HepG2 (cell line): Measurements from ENCODE around the gene MED20. TPM values are rescaled to one million over a fixed set of nuclear protein-coding genes. Genes with fewer than 3 reads are reported as not detected.

ENCODE experiments used
- ARID4A ChIP-seq: sonication (generic); formaldehyde crosslinking; IDR thresholded peaks from 2 replicates; pipeline ENCODE4 v1.5.0; 2020; ENCODE audit warnings: mild to moderate bottlenecking, missing genetic modification reagents, borderline replicate concordance
- FOXO4 ChIP-seq: sonication (generic); formaldehyde crosslinking; conservative IDR thresholded peaks from 2 replicates; pipeline ENCODE4 v1.8.1; 2023; ENCODE audit warnings: missing genetic modification reagents
- GATAD2A ChIP-seq: IDR thresholded peaks from 2 replicates; pipeline ENCODE4 v1.6.1; 2016
- HDAC2 ChIP-seq: sonication (generic); formaldehyde crosslinking; IDR thresholded peaks from 2 replicates; pipeline ENCODE4 v1.4.0; 2020; ENCODE audit warnings: missing genetic modification reagents
- HES4 ChIP-seq: sonication (generic); formaldehyde crosslinking; IDR thresholded peaks from 2 replicates; pipeline ENCODE4 v1.9.0; 2021; ENCODE audit warnings: mild to moderate bottlenecking, missing genetic modification reagents, borderline replicate concordance
- MAFK ChIP-seq, 2 experiments: IDR thresholded peaks in 1 of 2; conservative IDR thresholded peaks in 1 of 2; 2 replicates each; pipeline ENCODE4 v1.6.1; 2011; ENCODE audit warnings: improper control_type of control experiment in 2 of 2, low read length in 2 of 2
- MED13 ChIP-seq: sonication (generic); formaldehyde crosslinking; IDR thresholded peaks from 2 replicates; pipeline ENCODE4 v1.5.0; 2020; ENCODE audit warnings: missing genetic modification reagents
- NFAT5 ChIP-seq: sonication (generic); formaldehyde crosslinking; IDR thresholded peaks from 2 replicates; pipeline ENCODE4 v1.4.0; 2020; ENCODE audit warnings: missing genetic modification reagents
- SOX13 ChIP-seq, 3 experiments: fragments of 450-650 bp in 1 of 3; sonication (generic) in 1 of 3; formaldehyde crosslinking in 1 of 3; IDR thresholded peaks in 2 of 3; conservative IDR thresholded peaks in 1 of 3; 2 replicates each; pipeline versions ENCODE4 v1.5.0 to v1.6.1; 2016 to 2020; ENCODE audit warnings: antibody characterized with exemption in 1 of 3, mild to moderate bottlenecking in 1 of 3, missing compliant biosample characterization in 1 of 3, missing genetic modification reagents in 1 of 3, moderate library complexity in 1 of 3
- TOPORS ChIP-seq: sonication (generic); formaldehyde crosslinking; IDR thresholded peaks from 2 replicates; pipeline ENCODE4 v1.8.0; 2023; ENCODE audit warnings: mild to moderate bottlenecking, missing genetic modification reagents
- ZHX1 ChIP-seq: sonication (generic); formaldehyde crosslinking; IDR thresholded peaks from 2 replicates; pipeline ENCODE4 v1.8.1; 2022; ENCODE audit warnings: low read depth, mild to moderate bottlenecking, missing genetic modification reagents
- ZNF577 ChIP-seq: sonication (generic); formaldehyde crosslinking; IDR thresholded peaks from 2 replicates; pipeline ENCODE4 v1.4.0; 2020; ENCODE audit warnings: mild to moderate bottlenecking, low read depth, missing genetic modification reagents, borderline replicate concordance
- ZNF678 ChIP-seq: sonication (generic); formaldehyde crosslinking; IDR thresholded peaks from 2 replicates; pipeline ENCODE4 v1.4.0; 2020; ENCODE audit warnings: mild to moderate bottlenecking, missing genetic modification reagents
- polyA plus RNA-seq, 8 experiments: library from polyadenylated mRNA; depleted of rRNA in 3 of 8; stranded (reverse) in 7 of 8; unstranded in 1 of 8; fragments of >200 nt; fragmentation: Illumina TruSeq in 4 of 8; extraction: Trizol in 4 of 8; gene quantifications; 2 replicates each; pipeline versions ENCODE4 v1.2.1 to v1.2.3, GENCODE V29; 2011 to 2016; ENCODE audit warnings: low read depth in 4 of 8, missing spikeins in 1 of 8, mixed read lengths in 1 of 8; ENCODE audit not compliant: insufficient read depth in 1 of 8
- total RNA-seq, 5 experiments: library from RNA; depleted of rRNA; stranded (reverse); fragments of >200 nt; fragmentation: Illumina TruSeq; extraction: Trizol; gene quantifications; 2 replicates each; pipeline ENCODE4 v1.2.3, GENCODE V29; 2016; ENCODE audit warnings: low read depth in 1 of 5

The MED20 gene
- total and polyA plus RNA-seq, 2 of the 13 experiments (the other 11 are each of a cell fraction or from before 2014, with no cell fraction given) = 28.1 to 41.1 TPM

GRCh38 chr6:41941280-41942066, 20.5 kb upstream of the MED20 start, which contains the start of gene CCND3 (continued):
- peak; percentile 86 for TF ChIP-seq ARID4A
- no peak for TF ChIP-seq FOXO4 (CRISPR knock-in tag)
- TF ChIP-seq ZNF678 (CRISPR knock-in tag) = peak; percentile 76; the same call in 1 of the 2 replicates
- TF ChIP-seq GATAD2A (CRISPR knock-in tag) = peak; percentile 16; the same call in 1 of the 2 replicates
- TF ChIP-seq NFAT5 = peak; percentile 21; the same call in 1 of the 2 replicates
- TF ChIP-seq HES4 (CRISPR knock-in tag) = peak; percentile 63; the same call in 1 of the 2 replicates
- TF ChIP-seq ZHX1 (CRISPR knock-in tag) = no peak; the same call in 1 of the 2 replicates
- no peak for TF ChIP-seq MAFK (conservative IDR thresholded peaks at IDR 0.05 in 1 of 2, IDR thresholded peaks at IDR 0.05 in 1 of 2; ENCODE audit: low read length in 2 of 2)
- TF ChIP-seq HDAC2 = peak; percentile 35; the same call in 1 of the 2 replicates
- no peak for TF ChIP-seq SOX13 (IDR thresholded peaks at IDR 0.05)
- TF ChIP-seq SOX13 (CRISPR knock-in tag; conservative IDR thresholded peaks at IDR 0.05 in 1 of 2, IDR thresholded peaks at IDR 0.05 in 1 of 2) = no peak
- peak; percentile 33; the same call in 1 of the 2 replicates for TF ChIP-seq TOPORS (CRISPR knock-in tag)
- TF ChIP-seq MED13 (CRISPR knock-in tag) = peak; percentile 49; the same call in 1 of the 2 replicates
- TF ChIP-seq ZNF577 = peak; percentile 42; the same call in 1 of the 2 replicates
